Measurements from ENCODE around the gene CEP112. TPM values are rescaled to one million over a fixed set of nuclear protein-coding genes. Genes with fewer than 3 reads are reported as not detected.

CEP112 gene
- total and polyA plus RNA-seq, 10 of the 15 experiments (the other 5 are each of a cell fraction or from before 2014, with no cell fraction given), result 0.11 to 3.8 (median 0.32) TPM; not detected in 1

GRCh38 chr17:65679165-65679845, 512.6 kb downstream of the CEP112 start:
- H2AFZ ChIP-seq (ENCODE audit: control insufficient read depth, low read depth, low read length), result no peak overlapping the region
- FAIRE-seq (no peak), ATAC-seq (no peak), DNase-seq (ENCODE audit: low read depth, low spot score) (no peak)
- H3K4me3 ChIP-seq, result no peak overlapping the region
- no peaks in the 10 kb centered on the region for H3K9me3 ChIP-seq (replicated peaks; ENCODE audit: control insufficient read depth, insufficient read depth, low read length)
- CTCF ChIA-PET, result no interaction called here
- H3K27me3 ChIP-seq (replicated peaks in 1 of 2; ENCODE audit: control insufficient read depth in 2 of 2, insufficient read depth in 2 of 2, low read length in 1 of 2), result no peaks in the 10 kb centered on the region
- RAD21 ChIA-PET (ENCODE audit: unreplicated experiment), result interaction anchor here (1.1 kb wide), 1 partner anchor 32 kb away, joined by 3 read pairs; no protein-coding TSS in a partner anchor
- POLR2A ChIA-PET, result no interaction called here
- TF ChIP-seq MLLT1 (IDR thresholded peaks at IDR 0.05) (no peak), EP300 (IDR thresholded peaks at IDR 0.05; ENCODE audit: borderline replicate concordance in 1 of 2, control insufficient read depth in 1 of 2, low read depth in 2 of 2, low read length in 2 of 2) (no peak), CBX3 (IDR thresholded peaks at IDR 0.05; ENCODE audit: borderline replicate concordance, low read depth) (no peak), MAX (IDR thresholded peaks at IDR 0.05; ENCODE audit: low read depth, low read length) (no peak), BHLHE40 (IDR thresholded peaks at IDR 0.05; ENCODE audit: borderline replicate concordance in 1 of 2, low read depth in 2 of 2, low read length in 1 of 2) (no peak), EZH2 (IDR thresholded peaks at IDR 0.05; ENCODE audit: borderline replicate concordance, control insufficient read depth, low read depth, low read length) (no peak), ASH2L (IDR thresholded peaks at IDR 0.05; ENCODE audit: borderline replicate concordance, low read depth) (no peak), MXI1 (IDR thresholded peaks at IDR 0.05; ENCODE audit: low read depth, low read length) (no peak), ESRRA (IDR thresholded peaks at IDR 0.05; ENCODE audit: low read length) (no peak), RUNX3 (IDR thresholded peaks at IDR 0.05; ENCODE audit: low read length) (no peak), ZZZ3 (IDR thresholded peaks at IDR 0.05; ENCODE audit: control insufficient read depth, insufficient read length, low read depth) (no peak), CBFB (IDR thresholded peaks at IDR 0.05; ENCODE audit: low read depth) (no peak), FOXM1 (IDR thresholded peaks at IDR 0.05; ENCODE audit: low read depth, low read length) (no peak), SMAD5 (IDR thresholded peaks at IDR 0.05; ENCODE audit: low read depth) (no peak), IRF4 (IDR thresholded peaks at IDR 0.05; ENCODE audit: low read depth, low read length) (no peak), ZBTB11 (CRISPR knock-in tag; IDR thresholded peaks at IDR 0.05) (no peak), POLR2AphosphoS2 (IDR thresholded peaks at IDR 0.05; ENCODE audit: low read depth, low read length) (no peak)
- WGBS (ENCODE audit: insufficient coverage, insufficient replicate concordance, low lambda C conversion rate, missing lambda C conversion rate), result 0% methylated on average over 2 of the region's 3 CpGs
- H3K4me1 ChIP-seq (ENCODE audit: control insufficient read depth, insufficient read depth, low read length), result no peaks in the 10 kb centered on the region
- in situ Hi-C loops (cut with MboI), result no loop called here
- H3K4me2 ChIP-seq (ENCODE audit: control insufficient read depth, insufficient read depth), result no peak overlapping the region
- BruUV-seq (replicated peaks), result no TSS peak
- H4K20me1 ChIP-seq (ENCODE audit: control insufficient read depth, insufficient read depth), result no peaks in the 10 kb centered on the region
- intact Hi-C loops (cut with micrococcal nuclease; ENCODE audit: unreplicated experiment), result no loop called here
- SMC1A ChIA-PET (ENCODE audit: uncharacterized antibody, unreplicated experiment), result interaction anchor here (0.9 to 1.7 kb wide), 2 partner anchors 12 to 55 kb away, joined by 3 to 4 read pairs; no protein-coding TSS in a partner anchor
- H3K9ac ChIP-seq (ENCODE audit: control insufficient read depth, insufficient read depth, low read length), result no peak overlapping the region
- no peaks in the 10 kb centered on the region for H3K79me2 ChIP-seq (ENCODE audit: control insufficient read depth, insufficient read depth, low read length)
- H3K36me3 ChIP-seq (ENCODE audit: control insufficient read depth in 2 of 2, insufficient read depth in 2 of 2, low read length in 1 of 2), result no peaks in the 10 kb centered on the region
- no peak overlapping the region for H3K27ac ChIP-seq (ENCODE audit: control insufficient read depth, insufficient read depth)

Measured in GM12878 (cell line).